WTC11 (cell line): ENCODE results near the gene FAM20C. TPM values are rescaled to one million over a fixed set of nuclear protein-coding genes. Genes with fewer than 3 reads are reported as not detected.

Experiments
- ATAC-seq: fragments of 200-7000 bp; cut with Tn5 transposase; 2 replicates; pipeline ENCODE4 v1.10.0; 2021; ENCODE audit warnings: mild to moderate bottlenecking, moderate library complexity
- CTCF ChIA-PET: fragments of 300-600 bp; sonication (Branson Sonifier 250); formaldehyde crosslinking; loops from one replicate; lab custom pipeline; 2021; ENCODE audit warnings: antibody characterized with exemption; lab: Charles Lee
- POLR2A ChIA-PET: fragments of 350-600 bp; sonication (Branson Sonifier 250); formaldehyde crosslinking; loops from one replicate; lab custom pipeline; 2021; ENCODE audit warnings: antibody characterized with exemption; lab: Charles Lee
- DNase-seq: peaks from one replicate; pipeline ENCODE4 v3.0.0; 2021; ENCODE audit warnings: low spot score
- H3K27ac Mint-ChIP-seq: 2 replicates; pipeline ENCODE4 v1.8.0; 2021; ENCODE audit warnings: mixed read lengths
- H3K27me3 Mint-ChIP-seq: 2 replicates; pipeline ENCODE4 v1.8.0; 2021; ENCODE audit warnings: low read depth, mild to moderate bottlenecking, moderate library complexity, mixed read lengths
- H3K36me3 Mint-ChIP-seq: 2 replicates; pipeline ENCODE4 v1.8.0; 2021; ENCODE audit warnings: mixed read lengths
- H3K4me1 Mint-ChIP-seq: 2 replicates; pipeline ENCODE4 v1.8.0; 2022; ENCODE audit warnings: mixed read lengths
- H3K4me3 Mint-ChIP-seq: 2 replicates; pipeline ENCODE4 v1.8.0; 2021; ENCODE audit warnings: mild to moderate bottlenecking, moderate library complexity, mixed read lengths
- H3K9me3 Mint-ChIP-seq: 2 replicates; pipeline ENCODE4 v1.8.0; 2021; ENCODE audit warnings: mixed read lengths
- AR ChIP-seq: fragments of 250-450 bp; sonication (Bioruptor Pico); IDR thresholded peaks from 2 replicates; pipeline ENCODE4 v1.9.0; 2021; ENCODE audit warnings: mild to moderate bottlenecking
- ATF2 ChIP-seq: sonication (generic); formaldehyde crosslinking; IDR thresholded peaks from 2 replicates; pipeline ENCODE4 v1.8.1; 2022; ENCODE audit warnings: low read depth, missing genetic modification reagents, borderline replicate concordance
- CTCF ChIP-seq: fragments of 200-600 bp; IDR thresholded peaks from 2 replicates; pipeline ENCODE4 v1.8.0; 2022; ENCODE audit warnings: antibody characterized with exemption
- E2F1 ChIP-seq: sonication (generic); formaldehyde crosslinking; IDR thresholded peaks from 2 replicates; pipeline ENCODE4 v1.8.0; 2022; ENCODE audit warnings: mild to moderate bottlenecking, missing genetic modification reagents
- E2F5 ChIP-seq: sonication (generic); formaldehyde crosslinking; IDR thresholded peaks from 2 replicates; pipeline ENCODE4 v1.8.1; 2022; ENCODE audit warnings: mild to moderate bottlenecking, moderate library complexity, missing genetic modification reagents
- EMX1 ChIP-seq: fragments of 250-450 bp; sonication (Bioruptor Pico); IDR thresholded peaks from 2 replicates; pipeline ENCODE4 v1.8.0; 2021; ENCODE audit warnings: mild to moderate bottlenecking
- ERG ChIP-seq: fragments of 250-450 bp; sonication (Bioruptor Pico); IDR thresholded peaks from 2 replicates; pipeline ENCODE4 v1.8.0; 2021; ENCODE audit warnings: mild to moderate bottlenecking
- GABPB1 ChIP-seq: sonication (generic); formaldehyde crosslinking; IDR thresholded peaks from 2 replicates; pipeline ENCODE4 v1.8.1; 2023; ENCODE audit warnings: mild to moderate bottlenecking, missing genetic modification reagents
- KAT7 ChIP-seq: sonication (generic); formaldehyde crosslinking; IDR thresholded peaks from 2 replicates; pipeline ENCODE4 v1.8.1; 2023; ENCODE audit warnings: missing genetic modification reagents, mild to moderate bottlenecking, borderline replicate concordance
- NR1H2 ChIP-seq: sonication (generic); formaldehyde crosslinking; IDR thresholded peaks from 2 replicates; pipeline ENCODE4 v1.9.0; 2021; ENCODE audit warnings: mild to moderate bottlenecking, moderate library complexity, missing genetic modification reagents
- NR3C1 ChIP-seq: sonication (generic); formaldehyde crosslinking; conservative IDR thresholded peaks from 2 replicates; pipeline ENCODE4 v1.8.1; 2023; ENCODE audit warnings: low read depth, mild to moderate bottlenecking, missing genetic modification reagents
- TP53 ChIP-seq: sonication (generic); formaldehyde crosslinking; IDR thresholded peaks from 2 replicates; pipeline ENCODE4 v1.8.1; 2023; ENCODE audit warnings: mild to moderate bottlenecking, missing genetic modification reagents
- USF1 ChIP-seq: sonication (generic); formaldehyde crosslinking; IDR thresholded peaks from 2 replicates; pipeline ENCODE4 v1.8.0; 2022; ENCODE audit warnings: mild to moderate bottlenecking, missing genetic modification reagents
- USF2 ChIP-seq: sonication (generic); formaldehyde crosslinking; IDR thresholded peaks from 2 replicates; pipeline ENCODE4 v1.8.1; 2023; ENCODE audit warnings: mild to moderate bottlenecking, missing genetic modification reagents, moderate library complexity
- ZNF396 ChIP-seq: fragments of 250-450 bp; sonication (Bioruptor Pico); IDR thresholded peaks from 2 replicates; pipeline ENCODE4 v1.8.0; 2021; ENCODE audit warnings: mild to moderate bottlenecking, moderate library complexity, borderline replicate concordance
- total RNA-seq: library from RNA; stranded (reverse); gene quantifications from 3 replicates; pipeline ENCODE4 v1.2.3, GENCODE V29; 2021

Gene FAM20C
- total RNA-seq, 1 experiment from 2014 or later, result 64.9 TPM

- DNase-seq, result no peak
- H3K27me3 Mint-ChIP-seq, result no peaks in the 10 kb centered on the region
- H3K9me3 Mint-ChIP-seq, result no peaks in the 10 kb centered on the region
- H3K36me3 Mint-ChIP-seq, result no peaks in the 10 kb centered on the region
- no peak for TF ChIP-seq TP53
- TF ChIP-seq ATF2 (CRISPR knock-in tag), result no peak
- TF ChIP-seq GABPB1 (CRISPR knock-in tag), result no peak
- TF ChIP-seq ERG, result no peak
- TF ChIP-seq ZNF396 (CRISPR knock-in tag), result no peak
- TF ChIP-seq E2F5 (CRISPR knock-in tag), result no peak
- TF ChIP-seq KAT7 (CRISPR knock-in tag), result no peak
- H3K4me1 Mint-ChIP-seq, result no peaks in the 10 kb centered on the region
- ChIA-PET CTCF (interaction anchor here (0.5 kb wide), 1 partner anchor 34 kb away, joined by 3 read pairs; no protein-coding TSS in a partner anchor), POLR2A (no interaction called here)
- ATAC-seq, result no peak
- no peak overlapping the region for H3K27ac Mint-ChIP-seq
- H3K4me3 Mint-ChIP-seq, result no peak overlapping the region
These were observed 106.4 kb downstream of the FAM20C start for GRCh38 chr7:298743-299142.

- H3K36me3 Mint-ChIP-seq, result no peaks in the 10 kb centered on the region
- no peaks in the 10 kb centered on the region for H3K27me3 Mint-ChIP-seq
- CTCF ChIA-PET, result interaction anchor here (0.5 kb wide), 1 partner anchor 34 kb away, joined by 3 read pairs; no protein-coding TSS in a partner anchor
- H3K9me3 Mint-ChIP-seq, result peaks cover under 1% of the 10 kb centered on the region; the same call in 1 of the 2 replicates
- POLR2A ChIA-PET, result no interaction called here
- H3K4me3 Mint-ChIP-seq, result no peak overlapping the region
- no peaks in the 10 kb centered on the region for H3K4me1 Mint-ChIP-seq
- no peak for DNase-seq
- ATAC-seq, result no peak
- TF ChIP-seq AR (CRISPR knock-in tag) (no peak), TP53 (no peak), E2F1 (CRISPR knock-in tag) (no peak), USF1 (no peak), NR3C1 (CRISPR knock-in tag) (no peak), CTCF (no peak), EMX1 (CRISPR knock-in tag) (no peak), USF2 (CRISPR knock-in tag) (no peak), NR1H2 (CRISPR knock-in tag) (no peak), ERG (no peak)
- H3K27ac Mint-ChIP-seq, result no peak overlapping the region
These were observed 106.8 kb downstream of the FAM20C start for GRCh38 chr7:299169-299568.
